ENCODE measurements around the gene SORBS1. TPM values are rescaled to one million over a fixed set of nuclear protein-coding genes. Genes with fewer than 3 reads are reported as not detected.
A peak's percentile ranks its signal among the peaks of the same experiment; 100 is the strongest.

SORBS1 gene
- total RNA-seq, 2 donors from 2014 or later = 1.2 to 2.8 TPM

DNA sequence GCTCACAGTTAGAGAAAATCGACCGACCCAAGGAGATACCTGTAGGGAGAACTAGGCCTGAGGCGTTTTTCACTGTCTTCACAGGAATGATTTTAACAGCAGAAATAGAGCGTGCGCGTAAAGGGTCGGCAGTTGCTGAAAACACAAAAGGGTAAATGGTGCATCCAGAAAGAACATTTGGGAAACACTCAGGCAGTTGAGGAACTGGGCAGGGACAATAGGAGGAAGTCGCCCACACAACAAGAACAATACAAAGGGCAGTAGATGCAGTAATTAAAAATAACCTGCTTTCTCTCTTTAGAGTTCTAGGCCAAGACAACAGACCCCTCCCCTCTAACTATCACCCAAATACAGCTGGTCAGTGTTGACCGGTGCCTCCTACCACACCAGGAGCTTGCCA is 126.6 kb downstream of the SORBS1 start:
- Mint-ChIP-seq H3K36me3 (no peaks in the 10 kb centered on the region), H3K27ac (no peak overlapping the region), H3K9me3 (no peaks in the 10 kb centered on the region)
- ATAC-seq (no peak), DNase-seq (ENCODE audit: low spot score in 2 of 2) (no peak)

DNA sequence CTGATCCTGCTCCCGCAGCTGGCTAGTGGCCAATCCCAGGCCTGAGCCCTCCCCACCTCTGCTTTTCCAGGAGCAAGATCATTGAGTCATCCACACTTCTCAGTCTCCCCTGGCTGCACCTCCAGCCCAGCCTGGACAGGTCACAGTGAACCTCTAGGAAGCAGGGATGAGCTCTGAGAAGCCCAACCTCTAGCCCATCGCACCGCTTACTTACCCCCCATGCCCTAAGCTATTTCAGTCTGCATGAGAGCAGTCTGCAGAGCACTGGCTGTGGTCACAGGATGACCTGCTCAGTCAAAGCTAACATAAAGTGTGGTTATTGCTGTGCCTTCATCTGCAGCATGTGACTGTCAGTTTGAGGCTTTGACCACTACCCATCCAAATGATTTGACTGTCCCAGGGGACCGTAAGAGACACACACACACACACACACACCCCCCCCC is 129.2 kb downstream of the SORBS1 start:
- Mint-ChIP-seq H3K9me3 (no peaks in the 10 kb centered on the region), H3K36me3 (no peaks in the 10 kb centered on the region), H3K27ac (no peak overlapping the region)
- DNase-seq (ENCODE audit: low spot score in 2 of 2) = no peak
- ATAC-seq = peak in 1 of 2 donors; percentile 14

DNA sequence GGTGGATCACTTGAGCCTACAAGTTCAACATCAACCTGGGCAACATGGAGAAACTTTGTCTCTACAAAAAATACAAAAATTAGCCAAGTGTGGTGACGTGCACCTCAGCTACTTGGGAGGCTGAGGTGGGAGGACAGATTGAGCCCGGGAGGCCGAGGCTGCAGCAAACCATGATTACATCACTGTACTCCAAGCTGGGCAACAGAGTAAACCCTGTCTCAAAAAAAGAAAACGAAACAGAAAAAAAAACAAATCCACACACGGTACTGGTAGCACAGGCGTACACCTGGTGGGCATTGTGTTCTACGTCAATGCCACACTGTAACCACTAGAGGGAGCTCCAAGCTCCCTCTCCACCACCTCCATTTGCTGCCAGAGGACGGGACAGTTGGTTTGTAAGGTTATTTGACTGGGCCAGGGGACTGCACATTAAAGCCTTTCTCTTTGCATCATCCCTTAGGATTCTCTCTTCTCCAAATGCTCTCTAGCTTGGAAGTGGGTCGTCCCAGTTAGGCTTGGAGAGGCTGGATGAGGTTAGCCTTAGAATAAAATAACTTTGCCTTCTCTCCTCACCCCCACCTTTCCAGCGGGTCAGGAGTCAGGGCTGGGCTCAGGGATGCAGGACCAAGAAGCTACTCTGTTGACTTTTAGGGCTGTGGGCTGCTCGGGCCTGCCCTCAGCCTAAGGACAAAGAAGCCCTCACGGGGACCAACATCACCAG is 130.8 kb downstream of the SORBS1 start:
- Mint-ChIP-seq H3K27ac (no peak overlapping the region), H3K36me3 (no peaks in the 10 kb centered on the region), H3K9me3 (no peaks in the 10 kb centered on the region)
- DNase-seq (ENCODE audit: low spot score in 2 of 2) (peak in 1 of 2 donors; percentile 18), ATAC-seq (peak; percentile 84 to 93)

DNA sequence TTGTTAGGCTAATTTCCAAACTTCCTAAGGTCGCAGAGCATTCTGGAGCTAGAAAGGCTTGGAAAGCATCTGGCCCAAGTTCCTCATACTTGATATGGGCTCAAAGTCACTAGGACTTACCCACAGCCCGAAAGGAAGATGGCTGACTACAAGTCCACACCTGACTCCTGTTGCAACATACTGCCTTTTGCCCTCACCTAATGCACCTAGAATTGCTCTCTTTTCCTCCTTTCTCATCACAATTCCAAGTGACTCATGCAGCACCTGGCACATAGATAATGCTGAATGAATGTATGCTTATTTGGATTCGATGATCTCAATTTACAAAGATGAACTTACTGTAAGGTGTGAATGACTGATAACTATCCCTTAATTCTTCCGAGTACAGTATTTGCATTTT is 131.5 kb downstream of the SORBS1 start:
- H3K9me3 Mint-ChIP-seq = no peaks in the 10 kb centered on the region
- ATAC-seq (no peak), DNase-seq (ENCODE audit: low spot score in 2 of 2) (no peak)
- no peaks in the 10 kb centered on the region for H3K36me3 Mint-ChIP-seq
- H3K27ac Mint-ChIP-seq = no peak overlapping the region

DNA sequence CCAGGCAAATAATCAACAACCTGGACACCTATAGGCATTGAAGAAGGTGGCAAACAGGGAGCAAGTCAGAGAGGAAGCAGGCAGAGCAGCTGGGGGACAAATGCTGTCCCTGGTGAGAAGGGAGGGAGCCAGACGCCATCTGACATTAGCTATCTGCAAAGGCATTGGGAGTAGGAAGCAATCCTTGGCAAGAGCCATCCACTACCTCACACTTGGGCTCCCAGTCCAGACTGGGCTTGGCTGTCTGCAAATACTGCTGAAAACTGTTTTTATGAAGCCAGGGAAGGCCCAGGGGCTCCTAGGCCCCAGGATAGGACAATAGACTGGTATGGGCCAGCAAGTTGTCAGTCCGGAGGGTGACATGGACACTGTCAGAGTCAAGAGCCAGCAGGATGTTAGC is 132.5 kb downstream of the SORBS1 start:
- no peak for ATAC-seq
- no peak for DNase-seq (ENCODE audit: low spot score in 2 of 2)
- Mint-ChIP-seq H3K36me3 (no peaks in the 10 kb centered on the region), H3K27ac (no peak overlapping the region), H3K9me3 (no peaks in the 10 kb centered on the region)

DNA sequence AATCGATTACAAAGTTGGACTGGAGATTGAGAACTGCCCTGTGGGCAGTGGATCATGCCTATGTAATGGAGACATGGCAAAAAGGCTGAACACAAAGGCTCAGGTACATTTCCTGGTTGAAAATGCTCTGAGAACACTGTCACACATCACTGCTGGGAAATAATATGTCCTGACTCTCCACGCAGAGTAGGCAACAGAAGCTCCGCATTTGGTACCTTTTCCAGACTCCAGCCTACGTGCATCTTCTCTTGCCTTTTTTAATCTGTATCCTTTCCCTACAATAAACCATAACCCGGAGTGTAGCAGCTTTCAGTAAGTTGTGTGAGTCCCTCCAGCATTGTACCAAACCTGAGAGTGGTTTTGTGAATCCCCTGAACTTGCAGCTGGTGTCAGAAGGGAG is 134.7 kb downstream of the SORBS1 start:
- Mint-ChIP-seq H3K9me3 (no peaks in the 10 kb centered on the region), H3K27ac (no peak overlapping the region)

DNA sequence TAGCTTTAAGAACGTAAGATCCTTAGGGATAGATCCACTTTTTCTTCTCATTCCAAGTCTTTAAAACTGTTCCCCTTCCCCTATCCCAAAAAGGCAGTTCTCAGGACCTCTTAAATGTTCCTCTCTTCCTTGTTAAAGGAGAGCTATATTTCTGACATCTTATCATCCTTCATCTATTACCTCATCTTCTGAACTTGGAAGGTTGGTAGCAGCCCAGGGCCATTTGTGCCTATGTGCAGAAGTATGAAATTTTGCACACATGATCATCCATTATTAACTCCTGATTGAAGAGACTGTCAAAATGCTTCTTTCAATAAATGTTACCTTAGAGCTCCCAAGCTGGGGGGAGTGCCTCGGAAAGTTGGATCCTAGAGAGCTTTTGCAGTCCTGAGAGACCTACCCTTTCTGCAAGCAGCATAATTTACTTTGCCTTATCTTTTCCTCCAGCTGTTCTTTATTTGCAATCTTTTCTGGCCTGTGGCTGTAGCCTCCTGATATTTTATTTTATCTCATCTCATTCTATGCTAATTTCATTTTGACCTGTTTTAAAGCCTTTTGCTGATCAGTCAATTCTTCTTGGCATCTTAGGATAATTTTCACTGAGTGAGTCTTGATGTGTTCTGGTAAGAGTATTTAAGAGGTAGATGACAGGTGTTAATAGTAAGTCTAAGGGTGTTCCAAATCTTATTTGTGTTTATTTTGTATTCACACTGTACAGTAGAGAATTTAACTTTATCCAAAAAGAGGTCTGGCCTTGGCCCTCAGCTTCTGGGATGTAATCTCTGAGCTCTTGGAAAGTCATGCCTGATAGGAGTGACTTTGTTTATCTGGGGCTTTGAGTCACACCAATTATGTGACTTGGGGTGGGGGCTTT is 135.3 kb downstream of the SORBS1 start:
- Mint-ChIP-seq H3K9me3 (no peaks in the 10 kb centered on the region), H3K27ac (no peak overlapping the region), H3K36me3 (no peaks in the 10 kb centered on the region)
- ATAC-seq (no peak), DNase-seq (ENCODE audit: low spot score in 2 of 2) (no peak)

More for the DNA sequence above, 134.7 kb downstream of the SORBS1 start:
- DNase-seq (ENCODE audit: low spot score in 2 of 2) = no peak
- H3K36me3 Mint-ChIP-seq = no peaks in the 10 kb centered on the region
- ATAC-seq = no peak

DNA sequence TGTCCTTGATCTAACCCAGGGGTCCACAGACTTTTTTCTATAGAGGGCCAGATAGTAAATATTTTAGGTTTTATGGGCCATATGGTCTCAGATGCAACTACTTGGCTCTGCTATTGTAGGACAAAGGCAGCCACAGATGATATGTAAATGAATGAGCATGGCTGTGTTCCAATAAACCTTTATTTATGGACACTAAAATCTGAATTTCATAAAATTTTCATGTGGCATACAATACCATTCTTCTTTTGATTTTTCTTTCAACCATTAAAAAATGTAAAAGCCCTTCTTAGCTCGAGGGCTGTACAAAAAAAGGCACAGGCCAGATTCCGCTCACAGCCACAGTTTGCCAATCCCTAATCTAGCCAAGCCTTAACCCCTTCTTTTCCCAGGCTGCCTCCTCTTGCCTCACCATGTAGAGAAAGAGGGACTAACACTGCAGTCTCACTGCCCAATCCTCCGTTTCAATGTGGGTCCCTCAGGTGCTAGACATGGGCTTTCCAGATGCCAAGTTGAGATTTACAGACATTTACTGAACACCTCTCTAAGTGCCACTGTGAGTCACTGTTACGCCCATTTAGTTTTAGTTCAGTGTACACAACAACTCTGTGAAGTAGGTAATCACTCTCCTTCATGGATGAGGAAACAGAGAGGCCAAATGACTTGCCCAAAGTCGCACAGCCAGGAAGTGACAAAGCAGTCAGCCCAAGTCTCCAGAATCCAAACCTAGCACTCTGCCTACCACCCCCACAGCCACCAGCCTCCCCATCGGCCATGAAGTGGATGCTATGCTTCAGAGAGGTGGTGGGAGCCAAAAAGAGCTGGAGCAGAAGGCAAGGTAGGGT is 137.8 kb downstream of the SORBS1 start:
- Mint-ChIP-seq H3K36me3 (no peaks in the 10 kb centered on the region), H3K9me3 (no peaks in the 10 kb centered on the region), H3K27ac (no peak overlapping the region)
- ATAC-seq = no peak
- no peak for DNase-seq (ENCODE audit: low spot score in 2 of 2)

DNA sequence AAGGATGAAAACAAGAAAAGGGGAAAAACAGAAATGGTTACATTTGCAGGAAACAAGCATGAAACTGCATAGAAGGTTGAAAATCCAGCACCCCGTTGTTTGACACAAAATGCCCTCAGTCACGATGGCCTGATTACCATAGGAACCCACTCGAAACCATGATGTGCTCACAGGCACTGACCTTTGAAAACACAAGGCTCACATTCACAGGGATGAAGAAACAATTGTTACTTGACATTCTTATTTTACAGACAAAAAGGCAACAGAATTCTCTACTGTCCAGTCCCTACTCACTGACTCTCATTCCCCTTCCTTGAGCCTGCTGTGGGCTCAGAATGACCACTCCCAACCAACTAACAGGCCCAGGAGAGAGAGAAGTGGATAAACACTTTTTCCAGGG is 138.9 kb downstream of the SORBS1 start:
- no peak overlapping the region for H3K27ac Mint-ChIP-seq
- ATAC-seq (no peak), DNase-seq (ENCODE audit: low spot score in 2 of 2) (no peak)
- no peaks in the 10 kb centered on the region for H3K9me3 Mint-ChIP-seq
- no peaks in the 10 kb centered on the region for H3K36me3 Mint-ChIP-seq

DNA sequence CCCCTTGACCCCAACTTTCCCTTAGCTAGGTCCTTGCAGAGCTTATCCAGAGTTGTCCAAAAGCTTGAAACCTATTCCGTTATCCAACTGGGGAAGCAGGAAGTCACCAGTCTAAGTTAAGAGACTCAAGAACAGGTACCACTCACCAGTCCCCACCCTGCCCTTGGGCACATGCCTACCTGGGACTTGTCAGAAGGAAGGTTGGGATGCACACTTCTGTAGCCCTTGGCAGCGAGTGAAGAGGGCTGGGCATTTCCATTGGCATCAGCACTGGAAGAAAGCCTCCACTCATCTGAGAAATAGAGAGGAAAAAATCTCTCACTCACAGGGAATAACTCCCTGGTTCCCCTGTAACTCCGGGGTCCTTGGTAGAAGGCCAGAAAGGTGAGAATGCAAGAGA is 139.4 kb downstream of the SORBS1 start:
- Mint-ChIP-seq H3K27ac (no peak overlapping the region), H3K9me3 (no peaks in the 10 kb centered on the region), H3K36me3 (no peaks in the 10 kb centered on the region)
- DNase-seq (ENCODE audit: low spot score in 2 of 2) (no peak), ATAC-seq (no peak)

DNA sequence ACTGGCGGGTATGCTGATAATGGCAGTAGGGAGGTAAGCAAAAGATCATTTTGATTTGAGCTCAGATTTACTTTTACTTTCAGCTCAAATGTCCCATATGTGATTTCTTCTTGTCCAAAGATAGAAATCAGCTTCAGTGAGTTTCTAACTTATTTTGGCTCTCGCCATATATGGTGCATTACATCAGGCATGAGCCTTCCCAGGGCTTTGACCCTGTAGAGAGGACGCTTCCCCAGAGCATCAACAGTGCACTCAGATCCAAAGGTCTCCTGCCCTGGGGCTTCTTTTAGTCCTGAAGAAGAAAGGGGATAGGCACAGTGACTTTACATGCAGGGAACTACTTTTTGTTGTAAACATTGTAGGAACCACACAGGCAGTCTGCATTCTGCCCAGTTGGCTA is 141.8 kb downstream of the SORBS1 start:
- no peak for ATAC-seq
- Mint-ChIP-seq H3K9me3 (no peaks in the 10 kb centered on the region), H3K27ac (no peak overlapping the region), H3K36me3 (no peaks in the 10 kb centered on the region)
- DNase-seq (ENCODE audit: low spot score in 2 of 2) = no peak

DNA sequence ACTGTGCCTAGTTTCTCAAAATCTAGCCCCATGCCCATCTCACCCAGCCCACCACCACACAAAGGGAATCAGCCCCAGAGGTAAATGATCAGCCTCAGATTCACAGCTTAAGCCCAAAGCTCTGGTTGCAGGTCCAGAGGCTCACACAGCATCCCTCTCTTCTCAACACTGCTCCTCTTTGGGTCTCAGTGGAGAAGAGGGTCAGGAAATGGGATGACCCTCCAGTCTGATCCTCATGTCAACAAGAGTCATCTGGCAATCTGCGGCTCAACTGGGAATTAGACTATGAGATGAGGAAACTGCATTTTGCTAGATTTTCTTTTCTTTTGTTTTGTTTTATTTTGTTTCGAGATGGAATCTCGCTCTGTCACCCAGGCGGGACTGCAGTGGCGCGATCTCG is 144.2 kb downstream of the SORBS1 start:
- H3K27ac Mint-ChIP-seq = no peak overlapping the region
- ATAC-seq (no peak), DNase-seq (ENCODE audit: low spot score in 2 of 2) (no peak)
- H3K9me3 Mint-ChIP-seq = no peaks in the 10 kb centered on the region
- no peaks in the 10 kb centered on the region for H3K36me3 Mint-ChIP-seq

DNA sequence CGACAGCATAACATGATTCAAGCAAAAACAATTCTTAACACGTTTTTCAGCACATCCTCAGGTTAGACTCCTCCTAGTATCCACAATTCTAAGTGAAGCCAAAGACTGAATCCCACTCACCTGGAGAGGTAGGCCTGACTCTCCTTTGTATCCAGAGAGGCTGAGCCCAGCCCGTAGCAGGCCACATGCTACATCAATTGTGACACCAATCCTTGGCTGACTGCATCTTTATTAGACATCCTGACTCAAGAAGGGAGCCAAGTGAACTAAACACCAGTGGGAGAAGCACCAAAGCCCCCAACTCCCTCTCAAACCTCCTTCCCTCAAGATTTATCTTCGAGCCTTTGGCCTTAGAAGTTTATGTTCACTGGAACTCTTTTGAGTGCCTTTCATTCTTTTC is 144.9 kb downstream of the SORBS1 start:
- DNase-seq (ENCODE audit: low spot score in 2 of 2) (no peak), ATAC-seq (no peak)
- H3K36me3 Mint-ChIP-seq = no peaks in the 10 kb centered on the region
- H3K27ac Mint-ChIP-seq = no peak overlapping the region
- H3K9me3 Mint-ChIP-seq = no peaks in the 10 kb centered on the region

DNA sequence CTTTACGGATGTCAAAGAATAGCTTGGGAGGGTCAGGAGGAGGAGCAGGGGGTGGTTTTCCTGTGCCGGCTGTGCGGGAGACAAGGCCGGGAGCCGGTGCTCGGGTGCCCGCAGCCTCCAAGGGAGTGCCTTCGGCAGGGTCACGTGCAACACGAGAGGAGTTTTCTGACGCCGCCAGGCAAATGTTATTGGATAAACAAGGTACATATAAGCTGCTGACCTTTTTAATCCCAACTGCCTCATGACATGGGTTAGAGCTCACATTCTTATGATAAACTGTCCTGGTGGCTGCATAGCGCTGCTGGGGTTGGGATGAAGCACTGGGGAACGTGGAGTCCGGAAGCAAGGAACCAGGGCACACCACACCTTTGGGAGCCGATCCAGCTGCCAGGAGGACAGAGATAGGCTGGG is 145.5 kb downstream of the SORBS1 start:
- no peaks in the 10 kb centered on the region for H3K9me3 Mint-ChIP-seq
- H3K36me3 Mint-ChIP-seq = no peaks in the 10 kb centered on the region
- H3K27ac Mint-ChIP-seq = no peak overlapping the region
- DNase-seq (ENCODE audit: low spot score in 2 of 2) = no peak
- no peak for ATAC-seq

DNA sequence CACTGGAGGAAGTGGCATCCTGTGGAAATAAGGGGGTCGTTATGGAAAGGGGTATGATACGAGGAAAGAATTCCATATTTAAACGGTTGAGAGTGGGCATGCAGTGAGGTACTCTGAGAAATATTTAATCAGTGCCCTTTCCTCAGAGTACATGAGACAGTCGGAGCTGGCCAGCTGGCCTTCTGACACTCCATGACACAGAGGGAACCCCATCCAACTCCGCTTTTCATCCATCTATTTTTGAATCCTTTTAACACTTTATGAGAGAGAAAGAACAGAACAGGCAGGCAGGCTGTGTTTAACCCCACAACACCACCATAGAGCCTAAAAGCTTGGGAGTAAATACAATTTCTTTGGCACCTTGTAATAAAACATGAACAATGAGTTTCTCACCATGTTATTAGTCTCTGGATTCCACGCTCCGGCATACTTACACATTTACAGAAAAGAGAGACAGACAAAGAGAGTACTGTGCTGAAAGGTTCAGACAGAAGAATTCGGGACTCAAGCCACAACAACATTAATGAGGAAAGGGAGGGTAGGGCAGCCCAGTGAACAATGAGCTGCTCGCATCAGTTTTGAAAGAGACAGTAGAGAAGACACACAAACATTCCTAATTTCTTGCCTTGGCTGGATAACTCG is 146.2 kb downstream of the SORBS1 start:
- no peaks in the 10 kb centered on the region for H3K9me3 Mint-ChIP-seq
- H3K36me3 Mint-ChIP-seq = no peaks in the 10 kb centered on the region
- peak overlapping the region in 1 of 2 donors; percentile 25 for H3K27ac Mint-ChIP-seq
- DNase-seq (ENCODE audit: low spot score in 2 of 2) (no peak), ATAC-seq (no peak)

DNA sequence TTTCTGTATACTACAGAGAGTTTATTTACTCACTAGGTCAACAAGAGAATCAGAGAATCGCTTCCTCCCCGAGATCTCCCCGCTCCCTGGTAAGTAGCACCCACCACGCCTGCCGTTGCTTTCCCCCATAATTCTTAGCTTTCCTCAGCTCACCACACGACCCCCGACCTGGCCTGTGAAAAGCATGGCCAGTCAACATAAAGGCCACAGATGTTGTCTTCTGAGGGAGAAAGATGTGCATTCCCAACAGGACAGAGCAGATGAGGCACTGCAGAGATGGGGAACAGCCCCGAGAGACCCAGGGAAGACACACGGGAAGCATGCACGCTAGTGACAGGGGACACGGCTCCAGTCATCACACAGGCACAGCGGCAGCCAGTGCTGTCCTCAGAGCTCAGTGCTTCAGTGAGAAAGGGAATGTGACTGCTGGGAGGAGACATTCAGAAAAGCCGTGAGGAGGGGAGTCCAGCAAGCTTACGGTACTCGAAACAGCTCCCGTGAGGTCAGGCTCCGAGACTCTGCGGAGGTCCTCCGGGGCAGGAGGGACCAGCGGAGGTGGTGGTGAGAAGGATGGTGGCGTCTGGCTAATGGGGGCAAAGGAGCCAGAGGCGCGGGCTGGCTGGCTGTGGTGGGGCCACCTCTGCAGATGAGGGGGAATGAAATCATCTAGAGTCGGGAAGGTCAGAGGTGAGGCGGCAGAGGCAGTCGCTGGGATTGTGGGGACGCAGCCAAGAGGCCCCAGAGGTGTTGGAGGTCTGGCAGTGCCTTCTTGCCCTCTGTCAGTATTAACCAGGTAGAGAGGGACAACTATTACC is 146.9 kb downstream of the SORBS1 start:
- no peaks in the 10 kb centered on the region for H3K36me3 Mint-ChIP-seq
- H3K27ac Mint-ChIP-seq = peak overlapping the region in 1 of 2 donors; percentile 25
- ATAC-seq = no peak
- no peak for DNase-seq (ENCODE audit: low spot score in 2 of 2)
- H3K9me3 Mint-ChIP-seq = no peaks in the 10 kb centered on the region
